Right ventricle myocardium inferior (tissue), 1 donor: ENCODE data around the gene CEP350. TPM values are rescaled to one million over a fixed set of nuclear protein-coding genes. Genes with fewer than 3 reads are reported as not detected.
A peak's percentile ranks its signal among the peaks of the same experiment; 100 is the strongest.

Experiments used
- ATAC-seq: fragments of 200-7000 bp; cut with Tn5 transposase; one replicate; pipeline ENCODE4 v1.9.1; 2020; ENCODE audit warnings: mild to moderate bottlenecking, moderate library complexity
- DNase-seq: peaks from one replicate; pipeline ENCODE4 v3.0.0; 2021; ENCODE audit errors: missing footprints
- intact Hi-C: fragments of 100-400 bp; cut with DNase I; formaldehyde crosslinking; loops from one replicate; pipeline ENCODE4 v1.11.0; 2022
- total RNA-seq: library from RNA; stranded (reverse); fragmentation: NEBNext Ultra II Directional; extraction: Animal tissue kit (Norgen Biotek cat#: 25700); gene quantifications from one replicate; pipeline ENCODE4 v1.2.1, GENCODE V29; 2021
- donor health status: DM: no; HTN: yes; CAD: no; lungs with severe emphysema.

CEP350 gene
- total RNA-seq, 1 donor from 2014 or later: 27.1 TPM

GRCh38 chr1:180135535-180135934 is 180.9 kb downstream of the CEP350 start:
- intact Hi-C loops: no loop called here
- ATAC-seq: no peak

GRCh38 chr1:180136331-180136967 is 181.8 kb downstream of the CEP350 start:
- ATAC-seq (no peak), DNase-seq (no peak)
- intact Hi-C loops: no loop called here

More at GRCh38 chr1:180135535-180135934, 180.9 kb downstream of the CEP350 start:
- DNase-seq: no peak

- intact Hi-C loops: no loop called here
- no peak for DNase-seq
- no peak for ATAC-seq
These were observed 182.4 kb downstream of the CEP350 start for GRCh38 chr1:180136968-180137356.

GRCh38 chr1:180137776-180138175 is 183.2 kb downstream of the CEP350 start:
- DNase-seq (no peak), ATAC-seq (no peak)
- intact Hi-C loops: no loop called here

- ATAC-seq: no peak
These were observed 186.8 kb downstream of the CEP350 start for GRCh38 chr1:180141381-180141934.

GRCh38 chr1:180143359-180143758 is 188.7 kb downstream of the CEP350 start:
- ATAC-seq (no peak), DNase-seq (no peak)
- intact Hi-C loops: no loop called here

More at GRCh38 chr1:180141381-180141934, 186.8 kb downstream of the CEP350 start:
- no peak for DNase-seq
- intact Hi-C loops: no loop called here

GRCh38 chr1:180144659-180145357 is 190.2 kb downstream of the CEP350 start:
- ATAC-seq (no peak), DNase-seq (no peak)
- intact Hi-C loops: no loop called here

GRCh38 chr1:180145446-180145845 is 190.8 kb downstream of the CEP350 start:
- ATAC-seq (no peak), DNase-seq (no peak)
- intact Hi-C loops: no loop called here

GRCh38 chr1:180150982-180151381 is 196.4 kb downstream of the CEP350 start:
- ATAC-seq (no peak), DNase-seq (no peak)
- intact Hi-C loops: no loop called here

GRCh38 chr1:180151508-180151907 is 196.9 kb downstream of the CEP350 start:
- DNase-seq (no peak), ATAC-seq (no peak)
- intact Hi-C loops: no loop called here

- ATAC-seq: no peak
- DNase-seq: no peak
- intact Hi-C loops: no loop called here
These were observed 198.0 kb downstream of the CEP350 start for GRCh38 chr1:180152588-180152987.

GRCh38 chr1:180153032-180153431 is 198.4 kb downstream of the CEP350 start:
- no peak for DNase-seq
- ATAC-seq: no peak
- intact Hi-C loops: no loop called here

- ATAC-seq: peak; percentile 0
- DNase-seq: no peak
- intact Hi-C loops: loop anchor here (1.0 kb wide), 2 partner anchors 21 to 200 kb away; partner anchors contain the start of gene CEP350
These were observed 199.4 kb downstream of the CEP350 start for GRCh38 chr1:180154003-180154324.

GRCh38 chr1:180154325-180155181 is 199.9 kb downstream of the CEP350 start, which contains the start of gene QSOX1:
Gene QSOX1 (plus strand): TSS chr1:180154869. CDS start chr1:180154908, 39 bp downstream.
- intact Hi-C loops: loop anchor here (1.0 kb wide), 2 partner anchors 21 to 200 kb away; partner anchors contain the start of gene CEP350
- DNase-seq: peak; percentile 96
- ATAC-seq: peak; percentile 95

GRCh38 chr1:180155182-180155682 is 200.6 kb downstream of the CEP350 start:
- intact Hi-C loops: no loop called here
- ATAC-seq (peak; percentile 9), DNase-seq (no peak)

GRCh38 chr1:180156201-180156600 is 201.6 kb downstream of the CEP350 start:
- DNase-seq: no peak
- intact Hi-C loops: no loop called here
- no peak for ATAC-seq

- DNase-seq (no peak), ATAC-seq (no peak)
- intact Hi-C loops: no loop called here
These were observed 202.1 kb downstream of the CEP350 start for GRCh38 chr1:180156631-180157091.

GRCh38 chr1:180157108-180157507 is 202.5 kb downstream of the CEP350 start:
- intact Hi-C loops: no loop called here
- ATAC-seq: no peak
- no peak for DNase-seq

- intact Hi-C loops: no loop called here
- DNase-seq: no peak
- ATAC-seq: no peak
These were observed 203.0 kb downstream of the CEP350 start for GRCh38 chr1:180157576-180158057.
